ENCODE data around the gene ARGLU1. TPM values are rescaled to one million over a fixed set of nuclear protein-coding genes. Genes with fewer than 3 reads are reported as not detected.
A peak's percentile ranks its signal among the peaks of the same experiment; 100 is the strongest.
"Not testable (repeated sequence)": the region's sequence is repeated elsewhere in the genome, so short reads cannot be mapped to it uniquely, and the experiment has no call there.

The ARGLU1 gene
- total RNA-seq (2014; rRNA removed; shearing (Covaris generic)) = 41.6 and 58.2 TPM in 2 replicates
- polyA plus RNA-seq (2014; cell fraction: nucleus; rRNA removed) = 203 and 273 TPM in 2 replicates

DNA sequence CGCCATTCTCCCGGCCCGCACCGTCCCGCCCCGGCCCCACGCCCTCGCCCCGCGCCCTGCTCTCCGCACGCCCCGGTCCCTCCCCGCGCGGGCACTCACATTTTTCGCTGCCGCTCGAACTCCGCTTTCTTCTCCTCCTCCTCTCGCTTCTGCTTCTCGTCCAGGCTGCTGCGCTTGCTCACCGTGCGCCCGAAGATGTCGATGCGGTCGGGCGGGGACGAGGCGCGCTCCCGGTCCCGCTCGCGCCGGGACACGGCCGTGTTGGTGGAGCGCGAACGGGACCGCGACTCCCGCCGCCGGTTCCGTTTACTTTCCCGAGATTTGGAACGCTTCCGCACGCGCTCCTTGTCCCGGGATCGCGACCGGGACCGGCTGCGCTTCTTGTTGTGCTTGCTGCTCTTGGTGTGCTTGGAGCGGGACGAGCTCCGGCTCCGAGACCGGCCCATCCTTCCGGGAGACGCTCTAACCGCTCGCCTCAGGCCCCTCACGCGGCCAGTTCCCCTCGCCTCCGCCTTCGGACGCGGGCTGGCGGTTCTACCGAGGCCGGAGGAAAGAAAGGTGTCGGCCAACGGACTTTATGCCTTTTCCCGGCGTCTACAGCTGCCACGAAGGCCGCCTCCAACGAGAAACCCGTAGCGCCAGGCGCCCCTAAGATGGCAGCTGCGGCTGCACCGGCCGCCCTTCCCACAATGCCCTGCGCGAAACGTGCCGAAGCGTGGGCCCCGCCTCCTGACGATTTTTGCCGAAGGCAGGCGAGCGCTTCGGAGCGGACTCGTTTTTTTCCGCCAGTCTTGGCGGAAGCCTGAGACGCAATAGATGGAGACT, at the start of gene ARGLU1:
TSS of gene ARGLU1 (minus strand) at position 664 of the 825 bp plus-strand sequence. CDS start at position 446, 218 bp downstream.
- DNase-seq (ENCODE audit: extremely low read depth, low read depth) = peak; percentile 81

GRCh38 chr13:106617561-106617960, 49.6 kb upstream of the ARGLU1 start:
- no peak for DNase-seq (ENCODE audit: extremely low read depth, low read depth)

- no peak for DNase-seq (ENCODE audit: extremely low read depth, low read depth)
These were observed 48.8 kb upstream of the ARGLU1 start for GRCh38 chr13:106616729-106617128.

GRCh38 chr13:106614874-106615273, 46.9 kb upstream of the ARGLU1 start:
- DNase-seq (ENCODE audit: extremely low read depth, low read depth) = no peak

DNA sequence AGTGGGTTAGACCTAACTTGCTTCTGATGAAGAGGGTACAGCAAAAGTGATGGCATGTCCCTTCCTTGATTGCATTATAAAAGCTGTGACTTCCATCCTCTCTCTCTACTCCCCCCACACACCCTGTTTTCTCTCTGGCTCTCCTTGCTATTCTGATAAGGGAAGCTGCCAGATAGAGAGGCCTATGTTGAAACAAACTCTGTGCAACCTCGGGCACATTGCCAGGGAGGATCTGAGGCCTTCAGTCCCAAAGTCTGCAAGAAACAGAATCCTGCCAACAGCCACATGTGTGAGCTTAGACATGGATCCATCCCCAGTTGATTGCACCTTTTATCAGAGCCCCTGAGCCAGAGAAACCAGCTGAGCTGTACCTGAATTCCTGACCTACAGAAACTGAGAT, 44.8 kb upstream of the ARGLU1 start:
- DNase-seq (ENCODE audit: extremely low read depth, low read depth) = no peak

GRCh38 chr13:106610486-106610885, 42.5 kb upstream of the ARGLU1 start:
- no peak for DNase-seq (ENCODE audit: extremely low read depth, low read depth)

- no peak for DNase-seq (ENCODE audit: extremely low read depth, low read depth)
These were observed 41.2 kb upstream of the ARGLU1 start for GRCh38 chr13:106609116-106609515.

DNA sequence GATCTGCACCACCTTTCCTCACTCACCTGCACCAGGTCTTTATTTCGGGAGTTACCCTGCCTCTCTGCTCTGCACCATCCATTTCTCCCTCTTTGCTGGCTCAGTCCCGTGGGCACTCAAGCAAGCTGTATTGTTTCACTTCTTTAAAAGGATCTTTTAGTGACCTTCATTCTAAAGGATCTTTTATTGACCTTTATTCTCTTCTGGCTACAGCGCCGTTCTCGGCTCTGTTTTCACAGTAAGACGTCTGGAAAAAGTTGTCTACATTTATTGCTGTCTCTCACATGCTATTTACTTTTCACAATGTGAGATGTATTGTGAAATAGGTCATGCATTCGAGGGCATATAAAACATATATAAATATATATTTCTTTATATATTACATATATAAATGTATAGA, 35.6 kb upstream of the ARGLU1 start:
- DNase-seq (ENCODE audit: extremely low read depth, low read depth) = no peak

GRCh38 chr13:106602178-106602577, 34.2 kb upstream of the ARGLU1 start:
- no peak for DNase-seq (ENCODE audit: extremely low read depth, low read depth)

DNA sequence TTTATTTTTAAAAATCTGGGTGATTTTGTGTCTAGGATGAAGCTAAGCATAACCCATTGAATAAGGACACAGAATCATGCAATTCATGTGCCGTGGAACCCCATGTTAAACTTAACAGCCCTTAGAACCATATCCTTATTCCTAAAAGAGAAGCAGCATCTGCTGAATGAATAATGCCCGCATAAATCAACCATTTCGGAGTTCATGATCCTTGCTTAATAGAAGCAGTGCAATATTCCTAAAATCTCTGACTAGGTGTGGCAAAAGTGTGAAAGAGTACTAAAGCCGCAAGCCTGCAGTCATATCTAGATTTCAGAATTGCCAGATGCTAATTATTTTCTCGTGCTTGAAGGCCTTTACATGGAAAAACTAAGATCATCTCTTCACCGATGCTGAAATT, 33.6 kb upstream of the ARGLU1 start:
- DNase-seq (ENCODE audit: extremely low read depth, low read depth) = no peak

DNA sequence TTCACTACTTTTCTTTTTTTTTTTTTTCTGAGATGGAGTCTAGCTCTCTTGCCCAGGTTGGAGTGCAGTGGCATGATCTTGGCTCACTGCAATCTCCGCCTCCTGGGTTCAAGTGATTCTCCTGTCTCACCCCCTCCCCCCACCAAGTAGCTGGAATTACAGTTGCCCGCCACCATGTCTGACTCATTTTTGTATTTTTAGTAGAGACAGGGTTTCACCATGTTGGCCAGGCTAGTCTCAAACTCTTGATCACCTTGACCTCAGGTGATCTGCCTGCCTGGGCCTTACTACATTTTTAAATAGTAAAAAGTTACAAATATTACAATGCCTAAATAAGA, 32.8 kb upstream of the ARGLU1 start:
- not testable (repeated sequence) for DNase-seq (ENCODE audit: extremely low read depth, low read depth)

DNA sequence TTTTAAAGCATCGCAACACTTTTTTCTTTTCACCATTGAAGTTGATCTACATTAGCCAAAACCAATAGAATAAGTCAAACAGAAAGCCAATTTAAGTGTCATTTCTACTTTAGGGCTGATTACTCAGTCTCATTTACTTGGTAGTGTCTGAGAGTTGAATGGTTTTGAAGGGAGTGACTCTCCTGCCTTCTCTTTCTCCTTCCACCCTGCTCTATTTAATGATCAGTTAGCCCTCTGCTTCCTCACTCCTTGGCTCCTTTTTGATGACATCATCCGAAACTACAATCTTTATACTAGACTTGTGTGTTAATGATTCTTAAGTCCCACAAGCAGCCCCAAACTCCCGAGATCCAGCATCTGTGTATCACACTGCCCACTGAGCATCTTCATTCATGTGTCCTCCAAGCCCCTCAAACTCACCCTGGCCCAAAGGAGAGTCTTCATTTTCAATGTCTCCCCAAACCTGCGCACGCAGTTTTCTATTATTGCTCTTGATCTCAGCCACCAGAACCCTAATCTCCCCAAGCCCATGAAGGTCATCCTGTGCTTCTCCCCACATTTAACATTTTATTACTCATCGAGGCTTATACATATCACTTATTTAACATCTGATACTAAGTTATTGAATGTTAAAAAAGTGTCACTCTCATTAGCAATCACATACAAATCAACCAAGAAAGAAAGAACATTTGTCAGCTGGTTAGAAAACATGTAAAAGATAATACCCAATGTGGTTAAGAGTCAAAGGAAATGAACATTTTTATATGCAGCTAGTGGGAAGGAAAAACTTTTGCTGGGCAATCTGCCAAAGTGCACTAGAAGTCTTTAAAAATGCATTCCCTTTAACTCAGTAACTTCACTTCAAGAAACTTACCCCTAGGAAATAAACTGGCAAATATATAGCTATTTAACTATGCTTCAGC, 32.2 kb upstream of the ARGLU1 start:
- DNase-seq (ENCODE audit: extremely low read depth, low read depth) = no peak

DNA sequence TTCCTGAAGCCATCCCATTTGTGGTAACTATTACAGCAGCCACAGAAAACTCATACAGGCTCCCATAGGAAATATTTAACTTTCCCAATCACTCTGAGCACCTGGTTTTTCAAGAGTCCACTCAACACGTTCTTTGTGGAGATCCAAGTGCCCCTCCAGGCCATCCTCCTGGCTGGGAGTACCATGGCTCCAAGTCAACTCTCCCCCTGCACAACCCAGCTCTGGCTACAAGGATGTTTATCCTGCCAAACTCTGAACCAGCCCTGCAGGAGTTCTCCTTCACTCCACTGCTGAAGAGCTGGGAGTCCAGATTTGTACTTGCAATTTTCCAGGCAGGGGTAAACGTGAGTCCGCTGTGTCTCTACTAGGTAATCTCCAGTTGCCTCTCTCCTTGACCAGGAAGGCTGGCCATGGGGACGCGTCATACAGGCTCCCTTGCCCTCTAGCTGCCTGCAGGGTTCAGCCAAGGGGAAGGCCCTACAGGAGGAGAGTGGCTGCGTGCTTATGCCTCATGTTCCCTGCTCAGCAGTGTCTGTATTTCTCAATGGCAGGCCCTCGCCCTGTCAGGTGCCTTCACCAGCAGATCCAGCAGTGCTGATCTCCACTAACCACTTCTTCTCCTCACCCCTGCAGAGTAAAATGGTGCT, 29.9 kb upstream of the ARGLU1 start:
- no peak for DNase-seq (ENCODE audit: extremely low read depth, low read depth)

DNA sequence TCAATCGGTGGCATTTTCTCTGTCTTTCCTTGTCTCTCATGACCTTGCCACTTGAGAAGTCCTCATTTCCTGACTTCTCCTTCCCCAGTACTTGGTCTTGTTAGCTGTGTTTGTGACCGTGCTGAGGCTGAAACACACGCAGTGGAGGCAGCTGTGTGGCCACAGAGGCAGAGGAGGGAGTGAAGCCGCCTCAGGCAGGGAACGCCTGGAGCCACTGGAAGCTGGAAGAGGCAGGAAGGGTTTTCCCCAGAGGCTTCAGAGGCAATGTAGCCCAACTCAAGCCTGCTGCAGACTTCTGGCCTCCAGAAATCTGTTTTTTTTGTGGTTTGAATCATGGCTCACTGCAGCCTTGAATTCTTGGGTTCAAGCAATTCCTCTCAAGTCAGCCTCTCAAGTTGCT, 29.2 kb upstream of the ARGLU1 start:
- no peak for DNase-seq (ENCODE audit: extremely low read depth, low read depth)

GRCh38 chr13:106596275-106596937, 28.5 kb upstream of the ARGLU1 start:
- DNase-seq (ENCODE audit: extremely low read depth, low read depth) = no peak

- no peak for DNase-seq (ENCODE audit: extremely low read depth, low read depth)
These were observed 27.7 kb upstream of the ARGLU1 start for GRCh38 chr13:106595625-106596024.

- no peak for DNase-seq (ENCODE audit: extremely low read depth, low read depth)
These were observed 27.0 kb upstream of the ARGLU1 start for GRCh38 chr13:106594980-106595379.

DNA sequence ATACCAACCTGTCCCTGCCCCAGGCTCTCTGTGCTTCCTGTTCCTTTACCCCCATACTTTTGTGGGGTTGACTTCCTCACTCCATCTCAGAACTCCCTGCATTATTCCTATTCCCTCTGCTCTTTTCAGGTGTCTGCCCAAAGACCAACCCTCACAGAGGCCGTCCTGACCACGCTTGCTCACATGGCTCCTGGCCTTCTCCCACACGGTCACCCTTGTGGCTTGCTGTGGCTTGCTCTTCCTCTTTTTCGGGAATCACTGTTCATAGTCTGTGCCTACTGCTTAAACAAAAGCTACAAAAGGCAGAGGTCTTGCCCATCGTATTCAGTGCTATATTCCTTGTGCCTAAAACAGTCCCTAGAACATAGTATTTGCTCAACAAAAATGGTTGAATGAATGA, 25.2 kb upstream of the ARGLU1 start:
- DNase-seq (ENCODE audit: extremely low read depth, low read depth) = no peak

GRCh38 chr13:106591299-106591698, 23.4 kb upstream of the ARGLU1 start:
- DNase-seq (ENCODE audit: extremely low read depth, low read depth) = no peak

GRCh38 chr13:106589716-106590115, 21.8 kb upstream of the ARGLU1 start:
- no peak for DNase-seq (ENCODE audit: extremely low read depth, low read depth)

DNA sequence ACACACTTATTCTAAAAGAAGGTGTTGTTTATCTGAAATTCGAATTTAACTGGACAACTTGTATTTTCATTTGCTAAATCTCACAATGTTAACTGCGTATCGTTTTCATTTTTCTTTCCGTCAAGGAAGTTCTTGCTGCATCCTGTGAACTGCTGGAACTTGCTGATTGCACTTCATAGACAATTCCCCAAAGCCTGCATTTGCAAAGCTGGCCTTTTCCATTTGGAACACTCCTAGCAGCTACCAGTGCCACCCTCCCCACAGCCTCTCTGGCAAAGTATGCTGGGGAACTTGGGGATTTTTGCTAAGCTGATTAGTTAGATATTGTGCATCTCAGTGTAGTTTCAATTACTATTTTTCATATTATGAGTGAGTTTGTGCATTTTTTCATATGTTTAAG, 20.4 kb upstream of the ARGLU1 start:
- DNase-seq (ENCODE audit: extremely low read depth, low read depth) = no peak

All from NCI-H460 (cell line).